GM18508 (cell line): Measurements from ENCODE around the gene PRSS38.

ENCODE experiments used
- ATAC-seq: cut with Tn5 transposase; IDR thresholded peaks from one replicate; pipeline ENCODE4 v1.9.1; 2021; ENCODE audit warnings: moderate number of reproducible peaks; ENCODE audit not compliant: insufficient read depth, unreplicated experiment

PRSS38 gene

GRCh38 chr1:227778401-227778947 is 37.0 kb upstream of the PRSS38 start:
- no peak for ATAC-seq

GRCh38 chr1:227779021-227779441 is 36.4 kb upstream of the PRSS38 start:
- ATAC-seq, result no peak

GRCh38 chr1:227779685-227780084 is 35.8 kb upstream of the PRSS38 start:
- no peak for ATAC-seq

GRCh38 chr1:227780101-227781044 is 35.1 kb upstream of the PRSS38 start:
- ATAC-seq, result no peak

- ATAC-seq, result no peak
Measured at GRCh38 chr1:227781314-227781930, 34.1 kb upstream of the PRSS38 start.

GRCh38 chr1:227782226-227782625 is 33.2 kb upstream of the PRSS38 start:
- ATAC-seq, result no peak

- ATAC-seq, result no peak
Measured at GRCh38 chr1:227785094-227785804, 30.2 kb upstream of the PRSS38 start.

GRCh38 chr1:227785805-227786671 is 29.4 kb upstream of the PRSS38 start:
- ATAC-seq, result no peak

- ATAC-seq, result no peak
Measured at GRCh38 chr1:227786673-227787512, 28.6 kb upstream of the PRSS38 start.

GRCh38 chr1:227787513-227788270 is 27.8 kb upstream of the PRSS38 start:
- ATAC-seq, result peak; percentile 75

GRCh38 chr1:227788271-227789083 is 27.0 kb upstream of the PRSS38 start:
- ATAC-seq, result no peak

GRCh38 chr1:227789084-227790033 is 26.1 kb upstream of the PRSS38 start:
- no peak for ATAC-seq

GRCh38 chr1:227790034-227790400 is 25.5 kb upstream of the PRSS38 start:
- no peak for ATAC-seq

- no peak for ATAC-seq
Measured at GRCh38 chr1:227790868-227791267, 24.6 kb upstream of the PRSS38 start.

- ATAC-seq, result no peak
Measured at GRCh38 chr1:227791425-227792143, 23.9 kb upstream of the PRSS38 start.
